ENCODE results near the gene FAF1. TPM values are rescaled to one million over a fixed set of nuclear protein-coding genes. Genes with fewer than 3 reads are reported as not detected.
A peak's percentile ranks its signal among the peaks of the same experiment; 100 is the strongest.

Gene FAF1
- total and polyA plus RNA-seq, 2 donors (not counting 3 experiments of a cell fraction or from before 2014, with no cell fraction given), result 9.0 to 57.6 TPM

- Histone ChIP-seq H2AFZ (ENCODE audit: low read depth, low read length) (no peak overlapping the region), H3K9ac (replicated peaks; ENCODE audit: extremely low read depth, insufficient read depth, low read length) (no peak overlapping the region), H3K27ac (ENCODE audit: insufficient read depth, low read depth, low read length) (no peak overlapping the region), H3K9me3 (replicated peaks; ENCODE audit: control insufficient read depth, insufficient read depth, low read length) (no peaks in the 10 kb centered on the region), H3K27me3 (ENCODE audit: control insufficient read depth in 2 of 2, insufficient read depth in 2 of 2, low read length in 2 of 2) (no peaks in the 10 kb centered on the region), H3K36me3 (ENCODE audit: control insufficient read depth in 2 of 2, extremely low read depth in 1 of 2, insufficient read depth in 2 of 2, low read length in 2 of 2) (no peaks in the 10 kb centered on the region), H3K4me1 (ENCODE audit: control insufficient read depth, extremely low read depth, insufficient read depth, low read length) (no peaks in the 10 kb centered on the region), H3K4me2 (ENCODE audit: insufficient read depth, low read length) (no peak overlapping the region), H3K79me2 (ENCODE audit: control insufficient read depth, insufficient read depth, low read length) (no peaks in the 10 kb centered on the region), H3K4me3 (replicated peaks in 1 of 3; ENCODE audit: insufficient read depth in 1 of 3, low read depth in 1 of 3, low read length in 3 of 3) (no peak overlapping the region), H3K9me1 (replicated peaks; ENCODE audit: control insufficient read depth, extremely low read depth, insufficient read depth, low read length) (no peaks in the 10 kb centered on the region), H4K20me1 (replicated peaks; ENCODE audit: control insufficient read depth, extremely low read depth, insufficient read depth, low read length) (no peaks in the 10 kb centered on the region)
- DNase-seq (ENCODE audit: low read depth, low spot score), result peak; percentile 38
- BruUV-seq (replicated peaks), result no TSS peak
- TF ChIP-seq JUN (IDR thresholded peaks at IDR 0.05; ENCODE audit: borderline replicate concordance, insufficient read depth, insufficient read length, low read depth) (peak; percentile 13), MAX (IDR thresholded peaks at IDR 0.05; ENCODE audit: insufficient read depth, insufficient read length) (no peak), FOS (IDR thresholded peaks at IDR 0.05; ENCODE audit: borderline replicate concordance, insufficient read depth, low read length) (peak; percentile 44)
- FAIRE-seq, result peak; percentile 50
- POLR2A ChIA-PET, result no interaction called here
- intact Hi-C loops (cut with micrococcal nuclease), result no loop called here
- CTCF ChIA-PET, result interaction anchor here (1.6 kb wide), 1 partner anchor 11 kb away, joined by 6 read pairs; no protein-coding TSS in a partner anchor
- dilution Hi-C loops (cut with MboI; ENCODE audit: extremely low pct_ligation_motif_present, low sequenced_read_pairs), result no loop called here
These were observed 484.9 kb downstream of the FAF1 start for GRCh38 chr1:50474859-50475809.

DNA sequence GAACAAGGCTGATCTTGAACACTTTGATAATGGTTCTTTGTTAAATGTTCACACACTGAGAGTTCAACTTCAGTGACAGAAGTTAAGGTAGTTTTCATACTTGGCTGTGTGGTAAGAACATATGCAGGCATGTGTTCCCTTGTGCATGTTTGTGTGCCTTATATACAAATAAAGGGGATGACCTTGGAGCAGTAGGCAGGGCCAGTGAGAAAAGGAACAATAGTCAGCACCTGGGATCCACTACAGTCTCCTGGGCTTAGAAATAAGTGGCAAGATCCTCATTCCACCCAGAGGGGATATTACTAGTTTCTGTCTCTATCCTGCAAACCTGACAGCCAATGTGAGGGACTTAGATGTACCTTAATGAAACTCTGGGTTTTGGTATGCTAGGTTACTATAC lies 486.6 kb downstream of the FAF1 start:
- no TSS peak for BruUV-seq (replicated peaks)
- CTCF ChIA-PET, result interaction anchor here (1.4 kb wide), 1 partner anchor 230 kb away, joined by 3 read pairs; no protein-coding TSS in a partner anchor
- no peak for FAIRE-seq

More for the DNA sequence above, 486.6 kb downstream of the FAF1 start:
- POLR2A ChIA-PET, result no interaction called here
- H2AFZ ChIP-seq (ENCODE audit: low read depth, low read length), result no peak overlapping the region
- H3K9me1 ChIP-seq (replicated peaks; ENCODE audit: control insufficient read depth, extremely low read depth, insufficient read depth, low read length), result no peaks in the 10 kb centered on the region
- H4K20me1 ChIP-seq (replicated peaks; ENCODE audit: control insufficient read depth, extremely low read depth, insufficient read depth, low read length), result no peaks in the 10 kb centered on the region
- TF ChIP-seq POLR2AphosphoS5 (IDR thresholded peaks at IDR 0.05; ENCODE audit: insufficient read depth, low read depth, low read length), result no peak
- TF ChIP-seq FOS (IDR thresholded peaks at IDR 0.05; ENCODE audit: borderline replicate concordance, insufficient read depth, low read length), result no peak
- no peak overlapping the region for H3K4me3 ChIP-seq (replicated peaks in 1 of 3; ENCODE audit: insufficient read depth in 1 of 3, low read depth in 1 of 3, low read length in 3 of 3)
- DNase-seq (ENCODE audit: low read depth, low spot score), result no peak
- no peaks in the 10 kb centered on the region for H3K9me3 ChIP-seq (replicated peaks; ENCODE audit: control insufficient read depth, insufficient read depth, low read length)
- intact Hi-C loops (cut with micrococcal nuclease) (no loop called here), dilution Hi-C loops (cut with MboI; ENCODE audit: extremely low pct_ligation_motif_present, low sequenced_read_pairs) (no loop called here)
- H3K27ac ChIP-seq (ENCODE audit: insufficient read depth, low read depth, low read length), result no peak overlapping the region
- H3K9ac ChIP-seq (replicated peaks; ENCODE audit: extremely low read depth, insufficient read depth, low read length), result no peak overlapping the region
- no peaks in the 10 kb centered on the region for H3K79me2 ChIP-seq (ENCODE audit: control insufficient read depth, insufficient read depth, low read length)
- H3K4me2 ChIP-seq (ENCODE audit: insufficient read depth, low read length), result no peak overlapping the region
- no peaks in the 10 kb centered on the region for H3K27me3 ChIP-seq (ENCODE audit: control insufficient read depth in 2 of 2, insufficient read depth in 2 of 2, low read length in 2 of 2)
- H3K4me1 ChIP-seq (ENCODE audit: control insufficient read depth, extremely low read depth, insufficient read depth, low read length), result no peaks in the 10 kb centered on the region
- H3K36me3 ChIP-seq (ENCODE audit: control insufficient read depth in 2 of 2, extremely low read depth in 1 of 2, insufficient read depth in 2 of 2, low read length in 2 of 2), result no peaks in the 10 kb centered on the region
